CD4-positive, alpha-beta T cell treated with Interleukin-17A for 1 hour (primary cell): ENCODE measurements around the gene EXOC3L4.

ENCODE experiments used
- DNase-seq: peaks from one replicate; pipeline ENCODE4 v3.0.0-alpha.2; 2020

Gene EXOC3L4

DNA sequence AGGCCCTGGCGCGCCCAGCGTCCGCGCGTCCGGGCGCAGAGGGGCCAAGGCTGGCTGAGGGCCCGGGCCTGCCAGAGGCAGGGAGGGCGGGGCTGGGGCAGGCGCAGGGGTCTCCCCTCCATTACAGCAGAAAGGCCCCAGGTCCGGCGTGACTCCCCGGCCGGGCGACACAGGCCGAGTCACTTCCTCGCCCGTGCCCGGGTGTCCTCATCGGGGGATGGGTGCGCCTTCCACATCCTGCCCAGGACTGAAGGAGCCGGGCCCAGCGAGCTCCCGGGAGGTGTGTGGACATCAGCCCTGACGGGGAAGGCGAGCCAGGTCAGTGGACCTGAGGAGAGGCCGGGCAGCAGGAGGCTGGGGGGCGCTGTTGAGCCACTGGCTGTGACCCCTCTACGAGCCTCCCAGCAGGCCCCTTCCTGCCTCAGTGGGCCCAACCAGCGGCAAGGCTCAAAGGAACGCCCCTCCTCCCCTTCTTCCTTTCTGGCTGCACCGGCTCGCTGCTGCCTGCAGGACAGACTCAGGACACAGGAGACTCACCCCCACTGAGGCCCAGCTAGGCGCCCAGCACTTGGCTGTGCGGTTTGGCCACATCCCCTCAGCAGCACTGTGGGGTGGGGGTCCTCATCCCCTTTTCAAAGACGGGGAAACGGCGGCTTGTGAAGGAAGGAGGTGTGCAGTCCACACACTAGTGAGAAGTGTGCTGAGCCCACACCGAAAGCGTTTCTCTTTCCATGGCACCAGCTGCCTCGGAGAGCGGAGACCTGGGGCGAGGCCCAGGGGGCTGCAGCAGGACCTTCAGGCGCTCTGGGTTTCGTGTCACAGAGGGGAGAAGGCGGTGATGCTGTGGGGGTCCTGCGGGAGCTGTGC is 29.3 kb downstream of the EXOC3L4 start:
- no peak for DNase-seq

DNA sequence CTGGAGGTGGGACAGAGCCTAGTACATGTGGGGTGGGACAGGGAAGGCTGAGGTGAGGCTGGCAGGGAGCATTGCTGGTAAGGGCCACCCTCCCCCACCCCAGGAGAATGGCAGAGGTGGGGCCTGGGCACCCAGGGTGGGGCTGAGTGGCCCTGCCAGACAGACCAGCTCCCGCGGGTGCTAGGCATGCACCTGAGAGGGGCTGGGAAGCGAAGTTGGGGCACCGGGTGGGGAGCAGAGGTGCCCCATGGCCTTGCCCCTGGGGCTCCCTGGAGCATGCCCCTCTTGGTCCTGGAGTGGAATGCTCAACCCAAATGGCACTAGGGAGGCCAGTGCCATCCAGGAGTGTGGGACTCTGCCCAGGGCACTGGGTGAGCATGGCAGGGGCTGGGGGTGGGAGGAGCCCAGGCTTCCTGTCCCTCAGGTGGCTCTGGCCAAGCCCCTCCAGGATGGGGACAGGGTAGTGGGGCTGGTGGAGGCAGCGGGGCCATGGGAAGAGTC is 30.0 kb downstream of the EXOC3L4 start:
- DNase-seq: no peak

DNA sequence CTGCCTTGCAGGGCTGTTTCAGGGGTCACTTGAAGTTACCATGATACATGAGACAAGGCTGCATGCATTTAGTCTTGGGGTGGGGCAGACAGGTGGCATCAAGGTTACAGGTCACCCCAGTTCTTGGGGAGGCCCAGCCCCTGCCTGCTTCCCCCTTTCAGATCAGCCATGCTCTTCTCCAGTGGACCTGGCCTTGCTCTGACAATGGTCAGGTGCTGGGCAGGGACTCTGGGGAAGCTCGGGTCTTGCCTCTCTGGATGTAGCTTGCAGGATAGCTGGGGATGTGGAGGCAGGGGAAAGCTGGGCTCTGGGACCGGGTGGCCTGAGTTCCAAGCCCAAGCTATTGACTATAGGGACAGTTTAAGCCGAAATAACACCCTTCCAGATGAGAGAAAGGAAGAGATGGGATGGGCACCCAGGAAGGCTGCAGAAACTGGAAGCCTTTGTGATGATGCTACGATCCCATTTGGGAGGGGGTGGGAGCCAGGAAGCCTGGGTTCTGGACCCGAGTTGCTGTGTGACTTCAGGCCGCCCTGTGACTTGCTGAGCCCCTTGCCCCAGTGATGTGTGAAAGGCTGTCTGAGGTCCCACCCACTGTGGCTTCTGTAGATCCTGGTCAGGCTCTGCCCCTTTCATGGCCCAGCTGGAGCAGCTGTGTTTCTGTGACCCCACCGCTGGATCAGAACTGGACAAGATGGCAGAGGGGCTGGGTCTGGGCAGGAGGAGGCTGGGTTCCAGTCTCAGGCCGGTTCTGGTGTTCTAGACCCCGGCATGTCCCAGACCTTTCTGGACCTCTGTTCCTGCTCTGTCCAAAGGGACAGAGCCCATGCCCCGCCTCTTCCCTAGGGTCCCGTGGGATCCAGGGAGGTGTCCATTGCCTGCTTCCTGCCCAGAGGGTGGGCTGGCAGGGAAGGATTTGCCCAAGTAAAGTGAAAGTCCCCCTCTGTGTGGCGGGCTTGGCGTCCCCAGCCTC is 30.9 kb downstream of the EXOC3L4 start:
- no peak for DNase-seq

DNA sequence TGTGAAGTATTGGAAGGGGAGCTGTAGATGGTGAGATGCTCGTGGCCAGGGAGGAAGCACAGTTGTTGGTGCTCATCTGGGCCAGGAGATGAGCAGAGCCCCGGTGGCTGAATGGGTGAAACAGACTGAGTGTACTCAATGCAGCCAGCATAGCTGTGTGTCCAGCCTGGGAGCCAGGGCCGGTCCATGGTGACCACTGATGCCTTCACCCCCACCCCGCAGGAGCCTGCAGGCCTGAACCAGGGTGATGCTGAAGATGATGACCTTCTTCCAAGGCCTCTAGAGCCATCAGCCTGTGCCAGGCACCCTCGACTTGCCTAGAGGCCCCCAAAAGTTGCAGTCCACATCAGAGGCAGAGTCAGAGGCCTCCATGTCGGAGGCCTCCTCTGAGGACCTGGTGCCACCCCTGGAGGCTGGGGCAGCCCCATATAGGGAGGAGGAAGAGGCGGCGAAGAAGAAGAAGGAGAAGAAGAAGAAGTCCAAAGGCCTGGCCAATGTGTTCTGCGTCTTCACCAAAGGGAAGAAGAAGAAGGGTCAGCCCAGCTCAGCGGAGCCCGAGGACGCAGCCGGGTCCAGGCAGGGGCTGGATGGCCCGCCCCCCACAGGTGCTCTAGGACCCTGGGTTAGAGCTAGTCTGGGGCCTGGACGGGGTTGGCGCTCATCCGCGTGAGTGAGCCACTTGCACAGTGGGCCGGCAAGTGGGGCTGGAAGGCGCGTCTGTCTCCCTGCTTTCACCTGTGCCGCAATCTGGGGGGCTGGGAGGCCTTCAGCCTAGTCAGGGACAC is 31.8 kb downstream of the EXOC3L4 start:
- DNase-seq: no peak

DNA sequence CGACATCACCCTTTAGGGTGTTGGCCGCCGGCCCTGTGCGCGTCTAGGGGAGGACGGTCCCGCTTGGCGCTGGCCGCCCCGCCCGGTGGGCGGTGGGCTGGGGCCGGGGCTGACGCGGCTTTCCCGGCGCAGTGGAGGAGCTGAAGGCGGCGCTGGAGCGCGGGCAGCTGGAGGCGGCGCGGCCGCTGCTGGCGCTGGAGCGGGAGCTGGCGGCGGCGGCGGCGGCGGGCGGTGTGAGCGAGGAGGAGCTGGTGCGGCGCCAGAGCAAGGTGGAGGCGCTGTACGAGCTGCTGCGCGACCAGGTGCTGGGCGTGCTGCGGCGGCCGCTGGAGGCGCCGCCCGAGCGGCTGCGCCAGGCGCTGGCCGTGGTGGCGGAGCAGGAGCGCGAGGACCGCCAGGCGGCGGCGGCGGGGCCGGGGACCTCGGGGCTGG is 32.4 kb downstream of the EXOC3L4 start:
- no peak for DNase-seq

DNA sequence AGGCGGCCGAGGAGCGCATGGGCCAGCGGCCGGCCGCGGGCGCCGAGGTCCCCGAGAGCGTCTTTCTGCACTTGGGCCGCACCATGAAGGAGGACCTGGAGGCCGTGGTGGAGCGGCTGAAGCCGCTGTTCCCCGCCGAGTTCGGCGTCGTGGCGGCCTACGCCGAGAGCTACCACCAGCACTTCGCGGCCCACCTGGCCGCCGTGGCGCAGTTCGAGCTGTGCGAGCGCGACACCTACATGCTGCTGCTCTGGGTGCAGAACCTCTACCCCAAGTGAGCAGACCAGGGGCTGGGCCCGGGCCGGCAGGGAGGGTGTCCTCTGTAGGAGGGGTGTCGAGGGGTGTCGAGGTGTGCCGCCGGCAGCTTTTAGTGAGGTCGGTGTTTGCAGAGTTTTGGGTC is 32.8 kb downstream of the EXOC3L4 start:
- no peak for DNase-seq

DNA sequence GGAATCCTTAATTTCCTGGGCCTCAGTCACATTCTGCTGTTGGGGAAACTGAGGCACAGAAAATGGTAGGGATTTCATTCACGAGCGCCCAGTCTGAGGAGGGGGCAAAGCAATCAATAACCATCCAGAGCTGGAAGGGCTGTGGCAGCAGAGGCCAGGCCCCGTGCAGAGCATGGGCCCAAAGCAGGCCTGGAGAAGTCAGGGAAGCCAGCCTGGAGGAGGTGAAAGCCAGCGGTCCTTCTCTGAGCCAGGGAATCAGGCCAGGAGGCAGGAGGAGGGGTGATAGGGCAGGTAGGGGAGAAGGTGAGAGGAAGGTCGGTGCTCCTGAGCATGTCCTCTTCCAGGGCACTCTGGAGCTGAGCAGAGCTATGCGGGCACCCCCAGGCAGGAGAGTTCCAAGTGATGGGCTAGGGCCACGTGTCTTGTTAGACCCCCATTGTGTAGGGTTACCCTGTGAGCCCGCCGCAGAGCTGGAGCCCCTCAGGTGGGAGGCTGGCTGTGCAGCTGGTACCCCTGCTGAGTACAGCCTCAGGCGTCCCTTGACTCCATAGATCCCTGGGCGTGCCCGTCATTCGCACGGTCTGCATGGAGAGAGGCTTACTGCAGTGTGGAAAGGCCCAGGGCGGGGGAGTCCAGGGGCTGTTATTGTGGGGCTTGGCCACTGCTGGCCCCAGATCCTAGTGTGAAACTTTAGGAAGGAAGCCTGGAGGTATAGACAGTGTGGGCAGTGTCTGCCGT is 33.5 kb downstream of the EXOC3L4 start:
- no peak for DNase-seq

DNA sequence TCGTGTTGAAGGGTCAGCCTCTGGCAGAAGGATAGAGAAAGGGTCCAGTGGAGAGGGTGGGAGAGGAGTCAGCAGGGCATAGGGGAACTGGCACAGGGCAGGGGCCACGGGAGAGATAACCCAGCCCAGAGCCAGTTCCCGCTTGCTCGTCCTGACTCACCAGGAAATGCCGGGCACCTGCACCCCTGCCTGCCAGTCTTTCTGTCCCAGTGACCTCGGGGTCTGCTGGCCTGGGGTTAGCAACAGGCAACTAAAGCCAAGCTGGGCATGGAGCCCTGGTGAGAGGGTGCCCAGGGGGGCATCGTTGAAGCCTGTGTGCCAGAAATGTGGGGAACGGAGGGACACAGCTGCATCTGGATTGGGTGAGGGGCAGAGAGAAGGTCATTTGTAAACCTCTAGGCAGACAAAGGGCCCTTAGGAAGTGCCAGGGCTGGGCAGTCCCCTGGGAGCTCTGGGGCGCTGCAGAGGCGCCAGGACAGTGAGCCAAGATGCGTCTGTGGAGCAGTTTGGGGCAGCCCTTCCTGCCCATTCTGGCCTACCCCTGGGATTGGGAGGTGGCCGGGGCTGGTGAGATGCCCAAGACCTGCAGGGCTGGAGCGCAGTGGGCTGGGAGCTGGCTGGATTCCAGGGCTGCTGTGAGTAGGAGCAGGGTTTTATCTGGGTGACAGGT is 34.2 kb downstream of the EXOC3L4 start:
- DNase-seq: no peak

DNA sequence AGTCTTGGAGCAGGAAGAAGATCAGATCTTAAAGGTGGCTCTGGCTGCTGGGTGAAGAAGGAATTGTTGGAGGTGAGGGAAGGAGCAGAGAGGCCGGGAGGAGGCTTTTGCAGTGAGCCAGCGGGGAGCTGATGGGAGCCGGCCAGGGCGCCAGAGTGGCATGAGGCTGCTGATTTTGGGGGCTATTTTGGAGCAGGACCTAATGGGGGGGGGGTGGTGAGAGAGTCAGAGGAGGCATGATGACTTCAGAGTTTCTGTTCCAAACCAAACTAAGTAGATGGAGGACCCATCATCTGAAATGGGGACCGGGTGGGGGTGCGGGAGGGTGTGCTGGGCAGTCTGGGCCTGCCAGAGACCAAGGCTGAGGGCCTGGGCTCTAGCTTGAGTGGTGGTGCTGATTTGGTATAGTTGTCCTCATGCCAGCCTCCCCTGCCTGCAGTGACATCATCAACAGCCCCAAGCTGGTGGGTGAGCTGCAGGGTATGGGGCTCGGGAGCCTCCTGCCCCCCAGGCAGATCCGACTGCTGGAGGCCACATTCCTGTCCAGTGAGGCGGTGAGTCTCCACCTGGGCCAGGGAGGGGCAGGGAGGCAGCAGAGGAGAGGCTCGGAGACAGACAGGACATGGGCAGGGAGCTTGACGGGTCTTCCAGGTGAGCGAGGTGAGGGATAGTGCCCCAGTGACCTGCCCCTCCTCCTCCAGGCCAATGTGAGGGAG is 34.9 kb downstream of the EXOC3L4 start:
- DNase-seq: no peak

DNA sequence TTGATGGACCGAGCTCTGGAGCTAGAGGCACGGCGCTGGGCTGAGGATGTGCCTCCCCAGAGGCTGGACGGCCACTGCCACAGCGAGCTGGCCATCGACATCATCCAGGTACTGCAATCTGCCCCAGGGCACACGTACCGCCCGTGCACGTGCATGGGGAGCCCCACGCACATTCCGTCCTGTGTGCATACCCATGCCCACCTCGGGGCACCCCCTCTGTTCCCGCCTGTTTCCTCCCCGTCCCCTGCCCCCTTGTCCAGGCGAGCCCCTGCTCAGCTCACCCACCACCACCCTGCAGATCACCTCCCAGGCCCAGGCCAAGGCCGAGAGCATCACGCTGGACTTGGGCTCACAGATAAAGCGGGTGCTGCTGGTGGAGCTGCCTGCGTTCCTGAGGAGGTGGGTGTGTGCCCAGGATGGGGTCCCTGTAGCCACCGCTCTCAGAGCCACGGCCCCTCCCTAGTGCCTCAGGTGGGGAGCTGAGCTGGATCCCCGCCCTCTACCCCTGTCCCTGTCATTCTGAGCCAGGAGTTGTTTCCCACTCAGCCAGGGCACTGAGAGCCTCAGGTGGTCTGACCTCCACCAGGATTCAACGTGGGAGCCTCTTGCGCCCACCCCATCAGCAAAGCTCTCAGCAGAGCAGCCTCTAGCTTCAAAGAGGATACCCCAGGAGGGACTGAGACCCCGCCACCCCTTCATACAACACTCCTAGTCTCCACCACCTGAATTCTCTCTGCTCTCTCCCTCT is 35.7 kb downstream of the EXOC3L4 start:
- no peak for DNase-seq

DNA sequence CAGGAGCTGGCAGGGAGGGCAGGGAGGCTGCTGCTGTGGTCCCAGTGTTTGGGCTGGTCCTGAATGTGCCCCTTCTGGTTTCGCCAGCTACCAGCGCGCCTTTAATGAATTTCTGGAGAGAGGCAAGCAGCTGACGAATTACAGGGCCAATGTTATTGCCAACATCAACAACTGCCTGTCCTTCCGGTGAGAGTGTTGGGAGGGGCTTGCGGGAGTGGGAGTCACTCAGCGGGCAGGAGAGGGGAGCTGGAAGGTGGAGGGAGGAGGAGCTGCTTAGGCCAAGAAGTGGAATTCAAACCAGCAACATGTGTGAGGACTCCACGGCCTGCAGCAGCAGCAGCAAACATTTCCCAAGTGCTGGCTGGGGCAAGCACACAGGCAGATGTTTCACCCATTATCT is 36.4 kb downstream of the EXOC3L4 start:
- no peak for DNase-seq

DNA sequence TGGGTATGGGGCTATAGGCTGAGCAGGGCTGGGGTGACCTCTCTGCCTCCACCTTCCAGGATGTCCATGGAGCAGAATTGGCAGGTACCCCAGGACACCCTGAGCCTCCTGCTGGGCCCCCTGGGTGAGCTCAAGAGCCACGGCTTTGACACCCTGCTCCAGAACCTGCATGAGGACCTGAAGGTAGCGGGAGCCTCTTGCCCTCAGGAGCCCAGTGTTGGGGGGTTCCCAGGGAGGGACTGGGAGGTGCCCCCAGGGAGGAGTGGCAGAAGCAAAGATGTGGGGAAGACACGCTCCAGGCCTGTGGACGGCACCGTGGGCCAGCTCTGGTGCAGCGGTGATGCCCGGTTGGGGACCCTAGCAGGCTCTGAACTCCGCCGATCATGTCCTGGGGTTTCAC is 37.1 kb downstream of the EXOC3L4 start:
- DNase-seq: no peak

DNA sequence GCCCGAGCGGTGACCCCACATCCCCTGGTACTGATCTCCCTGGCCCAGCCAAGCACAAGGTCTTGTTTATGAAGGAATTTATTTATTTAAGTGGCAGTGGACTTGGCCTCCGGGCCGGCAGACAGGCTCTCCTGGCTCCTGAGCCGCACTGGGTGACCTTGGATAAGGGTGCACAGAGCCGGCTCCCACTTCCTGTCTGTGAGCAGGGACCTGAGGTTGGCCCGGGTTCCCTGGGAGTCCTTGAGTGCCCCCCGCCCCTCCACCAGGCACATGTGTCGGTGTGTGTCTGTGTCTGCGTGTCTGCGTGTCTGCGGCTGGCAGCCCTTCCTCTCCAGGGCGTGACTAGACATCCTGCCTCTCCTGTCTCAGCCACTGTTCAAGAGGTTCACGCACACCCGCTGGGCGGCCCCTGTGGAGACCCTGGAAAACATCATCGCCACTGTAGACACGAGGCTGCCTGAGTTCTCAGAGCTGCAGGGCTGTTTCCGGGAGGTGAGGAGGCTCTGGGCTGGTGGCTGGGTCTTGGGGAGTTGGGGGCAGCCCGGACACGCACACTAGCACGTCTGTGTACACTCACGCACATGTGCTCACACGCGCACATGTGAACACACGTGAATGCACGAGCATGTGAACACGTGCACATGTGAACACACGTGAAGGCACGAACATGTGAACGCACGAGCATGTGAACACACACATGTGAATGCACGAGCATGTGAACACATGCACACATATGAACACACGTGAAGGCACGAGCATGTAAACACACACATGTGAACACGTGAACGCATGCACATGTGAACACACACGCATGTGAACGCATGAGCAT is 38.1 kb downstream of the EXOC3L4 start:
- no peak for DNase-seq

DNA sequence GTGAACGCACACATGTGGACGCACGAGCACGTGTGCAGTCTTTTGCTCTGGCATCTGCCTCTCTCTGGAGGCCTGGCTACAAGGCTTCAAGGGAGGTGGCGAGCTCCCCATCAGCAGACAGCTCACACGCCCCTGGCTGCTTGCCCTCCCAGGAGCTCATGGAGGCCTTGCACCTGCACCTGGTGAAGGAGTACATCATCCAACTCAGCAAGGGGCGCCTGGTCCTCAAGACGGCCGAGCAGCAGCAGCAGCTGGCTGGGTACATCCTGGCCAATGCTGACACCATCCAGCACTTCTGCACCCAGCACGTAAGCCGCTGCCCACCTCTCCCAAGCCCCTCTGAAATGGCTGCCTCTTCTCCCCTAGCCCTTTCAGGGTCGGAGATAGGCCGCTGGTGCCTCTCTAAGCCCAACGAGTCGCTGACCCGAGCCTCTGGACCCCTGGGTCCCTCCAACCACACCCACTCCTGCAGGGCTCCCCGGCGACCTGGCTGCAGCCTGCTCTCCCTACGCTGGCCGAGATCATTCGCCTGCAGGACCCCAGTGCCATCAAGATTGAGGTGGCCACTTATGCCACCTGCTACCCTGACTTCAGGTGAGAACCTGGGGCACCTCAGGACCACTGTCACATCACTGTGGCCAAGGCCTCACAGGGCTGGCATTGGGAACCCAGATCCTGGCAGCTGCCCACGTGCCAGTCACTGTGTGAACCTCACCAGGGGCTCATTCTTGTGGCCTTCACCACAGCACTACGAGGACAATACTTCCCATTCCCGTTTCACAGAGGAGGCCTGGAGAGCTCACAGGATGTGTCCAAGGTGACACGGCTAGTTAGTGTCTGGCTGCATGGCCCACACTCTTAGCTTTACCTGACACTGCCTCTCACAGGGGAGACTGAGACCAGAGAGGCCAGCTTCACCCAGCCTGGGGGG is 39.0 kb downstream of the EXOC3L4 start:
- no peak for DNase-seq

DNA sequence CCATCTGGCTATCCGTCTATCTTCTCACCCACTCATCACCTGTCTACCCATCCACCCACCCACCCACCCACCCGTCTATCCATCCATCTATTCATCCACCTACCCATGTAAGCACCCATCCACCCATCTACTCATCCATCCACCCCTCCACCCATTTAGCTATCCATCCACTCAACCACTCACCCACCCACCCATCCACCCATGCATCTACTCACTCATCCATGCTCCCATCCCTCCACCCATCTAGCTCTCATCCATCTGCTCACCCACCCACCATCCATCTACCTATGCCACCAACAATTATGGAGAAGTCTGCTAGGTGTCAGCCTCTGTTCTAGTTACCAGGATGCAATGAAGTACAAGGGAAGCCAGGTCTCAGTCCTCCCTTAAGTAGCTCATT is 39.9 kb downstream of the EXOC3L4 start:
- DNase-seq: no peak

DNA sequence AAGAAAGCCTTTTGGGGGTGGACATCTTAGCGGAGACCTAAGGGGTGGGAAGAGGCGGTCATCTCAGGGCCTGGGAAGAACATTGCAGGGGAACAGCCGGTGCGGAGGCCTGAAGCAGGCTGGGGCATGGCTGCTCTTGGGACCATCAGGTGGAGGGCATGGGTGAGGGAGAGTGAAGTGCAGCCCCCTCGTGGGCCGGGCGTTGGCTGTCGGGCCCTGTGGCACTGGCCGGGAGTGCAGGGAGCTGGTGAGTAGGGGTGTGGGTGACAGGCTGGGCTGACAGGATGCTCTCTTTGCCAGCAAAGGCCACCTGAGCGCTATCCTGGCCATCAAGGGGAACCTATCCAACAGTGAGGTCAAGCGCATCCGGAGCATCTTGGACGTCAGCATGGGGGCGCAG is 40.4 kb downstream of the EXOC3L4 start:
- no peak for DNase-seq

DNA sequence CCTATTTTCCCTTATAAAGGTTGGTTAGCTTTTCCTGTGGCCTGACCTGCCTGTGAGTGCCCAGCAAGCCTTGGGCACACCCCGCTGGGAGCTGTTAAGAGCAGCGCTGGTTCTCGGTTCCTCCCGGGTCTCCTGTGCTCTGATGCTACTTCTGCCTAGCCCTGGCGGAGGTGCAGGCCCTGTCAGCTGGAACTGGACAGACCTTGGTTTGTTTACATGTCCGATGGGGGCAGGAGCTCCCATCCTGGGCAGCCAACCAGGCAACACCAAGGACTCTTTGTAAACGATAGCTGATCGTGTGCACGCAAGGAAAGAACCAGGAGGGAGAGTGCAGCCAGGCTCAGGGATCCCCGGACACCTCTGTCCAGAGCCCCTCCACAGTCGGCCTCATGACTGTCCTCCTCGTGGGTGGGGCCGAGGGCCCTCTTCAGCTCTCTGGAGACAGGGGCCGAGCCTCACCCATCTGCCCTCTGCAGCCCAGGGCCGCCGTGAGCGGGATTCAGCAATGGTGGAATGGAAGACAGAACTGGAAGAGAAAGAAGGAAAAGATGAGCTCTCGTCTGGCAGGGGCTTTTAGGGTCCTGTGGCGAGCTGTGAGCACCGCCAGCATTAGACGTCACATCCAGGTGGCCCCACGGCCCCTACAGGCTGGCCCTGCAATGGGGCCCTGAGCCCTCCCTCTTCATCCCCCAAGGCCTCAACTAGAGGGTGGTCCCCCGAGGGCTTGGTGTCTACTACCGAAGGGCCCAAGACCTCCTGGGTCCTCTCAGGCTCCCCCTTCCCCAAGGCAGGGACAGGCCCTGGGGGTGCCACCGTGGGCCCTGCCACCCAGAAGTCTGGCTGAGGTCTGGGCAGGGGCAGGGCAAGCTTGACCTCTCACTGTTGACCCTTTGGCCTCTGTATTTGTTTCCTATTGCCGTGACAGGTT is 41.1 kb downstream of the EXOC3L4 start:
- DNase-seq: no peak
